GM21825 (cell line): Measurements from ENCODE around the gene UBE2D3.
"Not testable (repeated sequence)": the region's sequence is repeated elsewhere in the genome, so short reads cannot be mapped to it uniquely, and the experiment has no call there.

Experiments
- ATAC-seq: cut with Tn5 transposase; IDR thresholded peaks from one replicate; pipeline ENCODE4 v1.9.1; 2021; ENCODE audit warnings: mild to moderate bottlenecking, moderate library complexity; ENCODE audit not compliant: unreplicated experiment

Gene UBE2D3

GRCh38 chr4:102826890-102827673 lies at the start of gene UBE2D3:
TSS of gene UBE2D3 (minus strand) at chr4:102827551. CDS start at chr4:102826508, 1,043 bp downstream.
- ATAC-seq, result peak; percentile 28

- ATAC-seq, result no peak
Measured at GRCh38 chr4:102871772-102872171, 44.4 kb upstream of the UBE2D3 start.

GRCh38 chr4:102869569-102870197 lies 42.3 kb upstream of the UBE2D3 start:
- ATAC-seq, result peak; percentile 22

- peak; percentile 87 for ATAC-seq
Measured at GRCh38 chr4:102868781-102869568, 41.6 kb upstream of the UBE2D3 start, which contains the start of gene CISD2. TSS of gene CISD2 (plus strand) at chr4:102868992. CDS start at chr4:102869085, 93 bp downstream.

GRCh38 chr4:102868153-102868780 lies 40.9 kb upstream of the UBE2D3 start:
- ATAC-seq, result no peak

GRCh38 chr4:102867278-102868152 lies 40.2 kb upstream of the UBE2D3 start:
- no peak for ATAC-seq

GRCh38 chr4:102865327-102865726 lies 38.0 kb upstream of the UBE2D3 start:
- not testable (repeated sequence) for ATAC-seq

- no peak for ATAC-seq
Measured at GRCh38 chr4:102862747-102863146, 35.4 kb upstream of the UBE2D3 start.

GRCh38 chr4:102862016-102862415 lies 34.7 kb upstream of the UBE2D3 start:
- ATAC-seq, result no peak

GRCh38 chr4:102860611-102861324 lies 33.4 kb upstream of the UBE2D3 start:
- no peak for ATAC-seq

- ATAC-seq, result no peak
Measured at GRCh38 chr4:102858828-102859464, 31.6 kb upstream of the UBE2D3 start.

- no peak for ATAC-seq
Measured at GRCh38 chr4:102850370-102850769, 23.0 kb upstream of the UBE2D3 start.

- no peak for ATAC-seq
Measured at GRCh38 chr4:102849579-102850104, 22.3 kb upstream of the UBE2D3 start.

GRCh38 chr4:102847687-102848086 lies 20.3 kb upstream of the UBE2D3 start:
- no peak for ATAC-seq

- no peak for ATAC-seq
Measured at GRCh38 chr4:102843938-102844337, 16.6 kb upstream of the UBE2D3 start.

- ATAC-seq, result no peak
Measured at GRCh38 chr4:102843273-102843672, 15.9 kb upstream of the UBE2D3 start.

GRCh38 chr4:102842367-102842766 lies 15.0 kb upstream of the UBE2D3 start:
- no peak for ATAC-seq

GRCh38 chr4:102836596-102836995 lies 9.2 kb upstream of the UBE2D3 start:
- ATAC-seq, result no peak

- ATAC-seq, result no peak
Measured at GRCh38 chr4:102832667-102833066, 5.3 kb upstream of the UBE2D3 start.
